Activated CD4-positive, alpha-beta T cell treated with anti-CD3 and anti-CD28 coated beads, Interleukin-2, Interleukin-6, amounts not matched to agents 100 ng/mL and 50 ng/mL, durations not matched to agents 16 hours and 8 hours (primary cell): Measurements from ENCODE around the gene SLC1A7.
"Not testable (repeated sequence)": the region's sequence is repeated elsewhere in the genome, so short reads cannot be mapped to it uniquely, and the experiment has no call there.

Experiments used
- DNase-seq: peaks from one replicate; pipeline ENCODE4 v3.0.0-alpha.2; 2020

The SLC1A7 gene

GRCh38 chr1:53142226-53142853 is at the start of gene SLC1A7:
Gene SLC1A7, minus strand, starts transcription at chr1:53142638. Its CDS starts 189 bp downstream, at chr1:53142449.
- no peak for DNase-seq

GRCh38 chr1:53190210-53190611 is 47.8 kb upstream of the SLC1A7 start:
- DNase-seq: no peak

GRCh38 chr1:53189061-53189460 is 46.6 kb upstream of the SLC1A7 start:
- no peak for DNase-seq

- no peak for DNase-seq
These were observed 45.7 kb upstream of the SLC1A7 start for GRCh38 chr1:53188099-53188498.

- no peak for DNase-seq
These were observed 45.0 kb upstream of the SLC1A7 start for GRCh38 chr1:53187401-53187800.

- no peak for DNase-seq
These were observed 44.1 kb upstream of the SLC1A7 start for GRCh38 chr1:53186533-53186932.

GRCh38 chr1:53185955-53186297 is 43.5 kb upstream of the SLC1A7 start:
- DNase-seq: not testable (repeated sequence)

GRCh38 chr1:53183095-53183990 is 40.9 kb upstream of the SLC1A7 start:
- DNase-seq: no peak

- DNase-seq: no peak
These were observed 40.3 kb upstream of the SLC1A7 start for GRCh38 chr1:53182716-53183094.

GRCh38 chr1:53182111-53182593 is 39.7 kb upstream of the SLC1A7 start:
- DNase-seq: peak; percentile 85

- DNase-seq: no peak
These were observed 38.5 kb upstream of the SLC1A7 start for GRCh38 chr1:53180951-53181350.

GRCh38 chr1:53180226-53180625 is 37.8 kb upstream of the SLC1A7 start:
- no peak for DNase-seq

GRCh38 chr1:53176452-53177208 is 34.2 kb upstream of the SLC1A7 start:
- DNase-seq: no peak

GRCh38 chr1:53174971-53175913 is 32.8 kb upstream of the SLC1A7 start:
- DNase-seq: no peak

- DNase-seq: no peak
These were observed 30.1 kb upstream of the SLC1A7 start for GRCh38 chr1:53172426-53173128.

GRCh38 chr1:53166912-53167311 is 24.5 kb upstream of the SLC1A7 start:
- DNase-seq: no peak

GRCh38 chr1:53166366-53166765 is 23.9 kb upstream of the SLC1A7 start:
- DNase-seq: no peak

GRCh38 chr1:53165408-53165961 is 23.0 kb upstream of the SLC1A7 start:
- no peak for DNase-seq

GRCh38 chr1:53163291-53163768 is 20.9 kb upstream of the SLC1A7 start:
- DNase-seq: no peak

GRCh38 chr1:53162621-53163020 is 20.2 kb upstream of the SLC1A7 start:
- DNase-seq: no peak

GRCh38 chr1:53160924-53161378 is 18.5 kb upstream of the SLC1A7 start:
- no peak for DNase-seq
